GM19467 (cell line): ENCODE measurements around the gene ZNF345.

Experiments
- ATAC-seq: cut with Tn5 transposase; IDR thresholded peaks from one replicate; pipeline ENCODE4 v1.9.1; 2021; ENCODE audit warnings: mild to moderate bottlenecking, moderate library complexity; ENCODE audit not compliant: unreplicated experiment

Gene ZNF345

DNA sequence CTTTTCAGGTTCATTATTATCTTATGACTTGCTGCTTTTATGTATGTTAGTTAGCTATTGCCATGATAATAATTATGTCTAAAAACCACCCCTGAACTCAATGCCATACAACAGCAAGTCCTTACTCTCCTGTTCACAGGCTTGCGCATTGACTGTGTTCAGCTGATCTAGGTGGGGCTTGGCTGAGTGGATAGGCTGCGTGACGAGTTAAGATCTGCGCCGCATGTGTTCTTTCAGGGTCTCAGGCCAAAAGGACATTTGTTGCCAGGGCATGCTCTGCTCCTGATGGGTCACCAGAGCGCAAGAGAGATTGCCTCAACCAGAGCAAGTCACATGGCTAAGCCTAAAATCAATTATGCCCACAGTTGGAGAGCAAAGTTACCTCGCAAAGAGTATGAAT is 66.3 kb downstream of the ZNF345 start:
- no peak for ATAC-seq

DNA sequence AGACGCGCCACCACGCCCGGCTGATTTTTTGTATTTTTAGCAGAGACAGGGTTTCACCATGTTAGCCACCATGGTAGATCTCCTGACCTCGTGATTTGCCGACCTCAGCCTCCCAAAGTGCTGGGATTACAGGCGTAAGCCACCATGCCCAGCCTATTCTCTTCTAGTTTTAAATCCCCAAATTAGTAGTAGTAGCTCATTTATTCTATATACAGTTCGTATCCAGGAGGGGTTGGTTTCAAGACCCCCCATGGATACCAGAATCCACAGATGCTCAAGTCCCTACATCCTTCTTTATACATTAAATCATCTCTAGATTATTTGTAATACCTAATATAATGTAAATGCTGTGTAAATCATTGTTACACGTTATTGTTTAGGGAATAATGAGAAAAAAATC is 67.4 kb downstream of the ZNF345 start:
- no peak for ATAC-seq
